Endothelial cell of umbilical vein (primary cell): ENCODE data around the gene DENND2C. TPM values are rescaled to one million over a fixed set of nuclear protein-coding genes. Genes with fewer than 3 reads are reported as not detected.

Source experiments
- BruUV-seq: library from RNA; stranded (reverse); fragments of 400-500 nt; replicated peaks from 2 replicates; lab custom pipeline; 2021; lab: Mats Ljungman, UMichigan
- CTCF ChIA-PET: fragments of 300-600, 350-600 bp; sonication (Branson Sonifier 250); formaldehyde crosslinking; loops from one replicate; lab custom pipeline; 2021; ENCODE audit warnings: antibody characterized with exemption, inconsistent platforms; lab: Charles Lee
- POLR2A ChIA-PET: fragments of 300-600, 350-600 bp; sonication (Branson Sonifier 250); formaldehyde crosslinking; loops from one replicate; lab custom pipeline; 2021; ENCODE audit warnings: antibody characterized with exemption, inconsistent platforms; lab: Charles Lee
- DNase-seq: peaks from one replicate; pipeline ENCODE4 v3.0.0-alpha.2; 2011; ENCODE audit warnings: low read depth, low spot score
- FAIRE-seq: peaks from 2 replicates; lab custom pipeline; 2011; peaks lifted over from hg19 to GRCh38; lab: Jason Lieb, UNC
- H2AFZ ChIP-seq: 2 replicates; pipeline ENCODE4 v1.6.0; 2012; ENCODE audit warnings: low read depth, low read length, control low read depth, inconsistent platforms
- H3K27ac ChIP-seq: 2 replicates; pipeline ENCODE4 v1.5.1; 2011; ENCODE audit warnings: low read depth, mild to moderate bottlenecking, control low read depth, low read length, moderate library complexity; ENCODE audit not compliant: insufficient read depth
- H3K27me3 ChIP-seq, 2 experiments: 2 replicates each; pipeline versions ENCODE4 v1.6.0 to v1.6.1; 2011; ENCODE audit warnings: low read length in 2 of 2, mixed read lengths in 1 of 2; ENCODE audit not compliant: control insufficient read depth in 2 of 2, insufficient read depth in 2 of 2
- H3K36me3 ChIP-seq, 2 experiments: 2 replicates in 1 of 2; 3 replicates in 1 of 2; pipeline ENCODE4 v1.5.1; 2011; ENCODE audit warnings: low read length in 2 of 2, mild to moderate bottlenecking in 1 of 2, moderate library complexity in 1 of 2; ENCODE audit not compliant: control insufficient read depth in 2 of 2, insufficient read depth in 2 of 2; ENCODE audit errors: extremely low read depth in 1 of 2
- H3K4me1 ChIP-seq: 3 replicates; pipeline ENCODE4 v1.5.1; 2011; ENCODE audit warnings: mild to moderate bottlenecking, low read length; ENCODE audit not compliant: control insufficient read depth, insufficient read depth; ENCODE audit errors: extremely low read depth
- H3K4me2 ChIP-seq: 2 replicates; pipeline ENCODE4 v1.6.1; 2011; ENCODE audit warnings: low read length, control low read depth, mixed read lengths; ENCODE audit not compliant: insufficient read depth
- H3K4me3 ChIP-seq, 3 experiments: fragments of 200-600 bp in 1 of 3; sonication (generic), shearing (Covaris generic) in 1 of 3; replicated peaks in 1 of 3; 2 replicates each; pipeline ENCODE4 v1.5.1; 2011 to 2016; ENCODE audit warnings: control low read depth in 3 of 3, low read length in 3 of 3, mild to moderate bottlenecking in 2 of 3, inconsistent platforms in 1 of 3, low read depth in 1 of 3, moderate library complexity in 1 of 3; ENCODE audit not compliant: insufficient read depth in 1 of 3
- H3K79me2 ChIP-seq: 2 replicates; pipeline ENCODE4 v1.6.0; 2012; ENCODE audit warnings: low read length, inconsistent platforms; ENCODE audit not compliant: control insufficient read depth, insufficient read depth
- H3K9ac ChIP-seq: replicated peaks from 2 replicates; pipeline ENCODE3; 2011; ENCODE audit warnings: low read length, control low read depth; ENCODE audit not compliant: insufficient read depth; ENCODE audit errors: extremely low read depth
- H3K9me1 ChIP-seq: replicated peaks from 3 replicates; pipeline ENCODE4 v1.6.0; 2011; ENCODE audit warnings: mild to moderate bottlenecking, low read length; ENCODE audit not compliant: control insufficient read depth, insufficient read depth; ENCODE audit errors: extremely low read depth
- H3K9me3 ChIP-seq: replicated peaks from 2 replicates; pipeline ENCODE4 v1.5.1; 2012; ENCODE audit warnings: low read length, inconsistent platforms; ENCODE audit not compliant: control insufficient read depth, insufficient read depth
- H4K20me1 ChIP-seq: replicated peaks from 2 replicates; pipeline ENCODE3; 2011; ENCODE audit warnings: mild to moderate bottlenecking, low read length; ENCODE audit not compliant: control insufficient read depth, insufficient read depth; ENCODE audit errors: extremely low read depth
- CTCF ChIP-seq, 2 donors: IDR thresholded peaks; 1 replicate in 1 of 2; 2 replicates in 1 of 2; pipeline ENCODE4 v1.5.1; 2011; ENCODE audit warnings: low read length in 2 of 2, mild to moderate bottlenecking in 2 of 2, moderate library complexity in 2 of 2, control low read depth in 1 of 2, inconsistent platforms in 1 of 2, low read depth in 1 of 2; ENCODE audit not compliant: insufficient read depth in 1 of 2; ENCODE audit errors: extremely low read depth in 1 of 2
- EZH2 ChIP-seq: IDR thresholded peaks from 2 replicates; pipeline ENCODE4 v1.6.1; 2012; ENCODE audit warnings: borderline replicate concordance, low read depth, mild to moderate bottlenecking, moderate library complexity, low read length, inconsistent platforms; ENCODE audit not compliant: severe bottlenecking
- FOS ChIP-seq: IDR thresholded peaks from 2 replicates; pipeline ENCODE4 v1.6.1; 2011; ENCODE audit warnings: mild to moderate bottlenecking, low read length, moderate library complexity, borderline replicate concordance; ENCODE audit not compliant: insufficient read depth
- GATA2 ChIP-seq: IDR thresholded peaks from 2 replicates; pipeline ENCODE4 v1.7.0; 2011; ENCODE audit warnings: low read depth, mild to moderate bottlenecking, moderate library complexity, mixed read lengths, low read length; ENCODE audit not compliant: insufficient read length, insufficient read depth
- JUN ChIP-seq: IDR thresholded peaks from 2 replicates; pipeline ENCODE4 v1.6.1; 2011; ENCODE audit warnings: borderline replicate concordance, low read depth; ENCODE audit not compliant: insufficient read length, insufficient read depth
- MAX ChIP-seq: IDR thresholded peaks from 2 replicates; pipeline ENCODE4 v1.6.1; 2011; ENCODE audit not compliant: insufficient read depth, insufficient read length
- MYC ChIP-seq: IDR thresholded peaks from one replicate; pipeline ENCODE4 v1.6.1; 2011; ENCODE audit warnings: mild to moderate bottlenecking, low read depth, low read length
- POLR2A ChIP-seq: IDR thresholded peaks from 2 replicates; pipeline ENCODE4 v1.6.1; 2012; ENCODE audit warnings: low read depth, mild to moderate bottlenecking, control low read depth, low read length
- POLR2AphosphoS5 ChIP-seq: IDR thresholded peaks from 2 replicates; pipeline ENCODE4 v1.6.1; 2012; ENCODE audit warnings: low read depth, mild to moderate bottlenecking, control low read depth, low read length, moderate library complexity; ENCODE audit not compliant: insufficient read depth
- dilution Hi-C: fragments of 300-500 bp; cut with MboI; formaldehyde crosslinking; loops from one replicate; pipeline ENCODE4 v1.15.0; 2019; ENCODE audit warnings: low sequenced_read_pairs; ENCODE audit not compliant: extremely low pct_ligation_motif_present
- intact Hi-C: fragments of 100-400 bp; cut with micrococcal nuclease; formaldehyde crosslinking; loops from one replicate; pipeline ENCODE4 v1.10.0; 2022
- polyA plus RNA-seq, 4 experiments: library from polyadenylated mRNA; depleted of rRNA in 3 of 4; stranded (reverse) in 3 of 4; unstranded in 1 of 4; fragments of >200 nt; gene quantifications; 2 replicates each; pipeline versions ENCODE4 v1.2.1 to v1.2.3, GENCODE V29; 2011 to 2012; ENCODE audit warnings: missing spikeins in 1 of 4
- total RNA-seq: library from RNA; stranded (reverse); gene quantifications from 2 replicates; pipeline ENCODE4 v1.2.3, GENCODE V29; 2021

The DENND2C gene
- total and polyA plus RNA-seq, 2 donors (not counting 3 experiments of a cell fraction or from before 2014, with no cell fraction given): 0.12 to 0.22 TPM

- intact Hi-C loops: no loop called here
- no peaks in the 10 kb centered on the region for H4K20me1 ChIP-seq
- no peak overlapping the region for H3K4me2 ChIP-seq
- no peak overlapping the region for H2AFZ ChIP-seq
- no peak overlapping the region for H3K27ac ChIP-seq
- TF ChIP-seq GATA2: no peak
- no peak for TF ChIP-seq EZH2
- TF ChIP-seq POLR2AphosphoS5: no peak
- no peak for TF ChIP-seq POLR2A
- TF ChIP-seq MAX: no peak
- TF ChIP-seq MYC: no peak
- no peak for TF ChIP-seq JUN
- no peak for TF ChIP-seq CTCF (IDR thresholded peaks at IDR 0.05; ENCODE audit: extremely low read depth in 1 of 2, insufficient read depth in 1 of 2, low read depth in 1 of 2, low read length in 2 of 2)
- TF ChIP-seq FOS: no peak
- H3K9me1 ChIP-seq: no peaks in the 10 kb centered on the region
- FAIRE-seq (no peak), DNase-seq (no peak)
- dilution Hi-C loops: no loop called here
- no peaks in the 10 kb centered on the region for H3K4me1 ChIP-seq
- no peak overlapping the region for H3K4me3 ChIP-seq
- H3K27me3 ChIP-seq: peaks cover 4 to 14% of the 10 kb centered on the region in 2 experiments
- H3K9me3 ChIP-seq: no peaks in the 10 kb centered on the region
- no peak overlapping the region for H3K9ac ChIP-seq
- H3K36me3 ChIP-seq: no peaks in the 10 kb centered on the region
- POLR2A ChIA-PET: no interaction called here
- CTCF ChIA-PET: no interaction called here
- BruUV-seq: no TSS peak
- H3K79me2 ChIP-seq: no peaks in the 10 kb centered on the region
Measured at GRCh38 chr1:114685851-114686250, 16.0 kb upstream of the DENND2C start.
